Measurements from ENCODE around the gene PARD6B.
A peak's percentile ranks its signal among the peaks of the same experiment; 100 is the strongest.

PARD6B gene

GRCh38 chr20:50723672-50724071, 7.7 kb upstream of the PARD6B start:
- intact Hi-C loops (cut with DNase I): no loop called here

GRCh38 chr20:50724112-50724725, 7.2 kb upstream of the PARD6B start:
- intact Hi-C loops (cut with DNase I): no loop called here
- no peak for DNase-seq

More at GRCh38 chr20:50723672-50724071, 7.7 kb upstream of the PARD6B start:
- DNase-seq: no peak

- peak in 8 of 10 donors; percentile 32 to 94 (median 68) for DNase-seq
- intact Hi-C loops (cut with DNase I): no loop called here
Measured at GRCh38 chr20:50724851-50725723, 6.3 kb upstream of the PARD6B start.

DNA sequence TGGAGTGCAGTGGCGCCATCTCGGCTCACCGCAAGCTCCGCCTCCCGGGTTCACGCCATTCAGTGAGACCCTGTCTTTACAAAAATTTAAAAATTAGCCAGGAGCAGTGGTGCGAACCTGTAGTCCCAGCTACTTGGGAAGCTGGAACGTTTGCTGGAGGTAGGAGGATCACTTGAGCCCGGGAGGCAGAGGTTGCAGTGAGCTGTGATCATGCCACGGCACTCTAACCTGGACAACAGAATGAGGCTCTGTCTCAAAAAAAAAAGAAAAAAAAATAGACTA, 5.7 kb upstream of the PARD6B start:
- intact Hi-C loops (cut with DNase I): no loop called here
- no peak for DNase-seq

DNA sequence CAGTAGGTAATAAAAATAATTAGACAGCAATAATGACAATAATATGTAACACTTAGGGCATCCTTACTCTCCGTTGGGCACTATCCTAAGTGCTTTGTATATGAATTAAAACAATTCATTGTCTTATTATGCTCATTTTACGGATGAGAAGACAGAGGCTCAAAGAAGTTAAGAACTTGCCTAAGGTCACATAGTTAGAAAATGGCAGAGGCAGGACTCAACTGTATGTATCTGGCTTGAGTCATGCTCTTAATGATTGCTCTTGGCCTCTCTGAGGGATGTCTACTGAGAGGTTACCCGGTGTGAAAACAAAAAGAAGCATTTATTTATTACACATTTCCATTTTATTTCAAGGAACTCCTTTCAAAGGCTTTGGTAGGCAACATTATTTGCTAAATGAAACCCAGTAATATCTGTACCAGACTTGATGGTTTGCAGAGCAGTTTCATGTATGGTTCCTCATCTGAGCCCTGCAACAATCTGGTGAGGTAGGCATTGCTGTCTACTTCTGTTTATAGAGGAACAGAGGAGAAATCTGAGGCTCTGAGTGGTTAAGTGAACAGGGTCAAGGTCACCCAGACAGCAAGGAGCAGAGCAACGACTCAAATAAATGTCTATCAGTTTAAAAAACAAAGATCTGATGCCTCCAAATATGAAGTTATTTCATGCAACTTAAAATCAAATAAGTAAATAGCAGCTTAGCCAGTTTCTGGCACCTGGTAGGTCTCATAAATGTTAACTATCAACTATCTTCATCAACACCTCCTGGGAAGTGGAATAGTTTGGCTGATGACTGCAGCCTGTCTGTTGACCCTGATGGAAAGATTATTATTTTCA, 4.2 kb upstream of the PARD6B start:
- intact Hi-C loops (cut with DNase I): no loop called here
- no peak for DNase-seq

GRCh38 chr20:50727792-50728485, 3.4 kb upstream of the PARD6B start:
- intact Hi-C loops (cut with DNase I): no loop called here
- DNase-seq: no peak

DNA sequence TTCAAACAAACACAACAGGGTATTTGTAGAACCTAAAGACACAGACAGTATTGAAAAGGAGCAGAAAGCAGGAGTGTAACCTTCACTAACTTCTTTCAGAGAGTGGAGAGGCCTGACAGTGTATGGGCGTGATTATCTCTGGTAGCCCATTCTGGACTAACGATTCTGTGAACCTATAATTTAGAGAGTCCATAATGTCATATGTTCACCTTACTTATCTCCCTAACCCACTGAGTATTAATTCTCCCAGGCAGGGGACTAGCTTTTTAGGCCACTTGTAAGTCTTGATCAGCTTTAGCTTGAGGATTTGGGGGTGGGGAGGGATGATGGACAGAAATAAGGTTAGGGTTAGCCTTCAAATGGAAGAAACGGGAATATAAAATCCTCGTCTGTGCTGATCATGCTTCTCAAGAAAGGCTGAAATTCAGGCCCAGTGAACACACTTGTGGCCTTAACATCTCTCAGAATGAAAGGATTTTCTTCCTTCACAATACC, 2.8 kb upstream of the PARD6B start:
- no peak for DNase-seq
- intact Hi-C loops (cut with DNase I): no loop called here

DNA sequence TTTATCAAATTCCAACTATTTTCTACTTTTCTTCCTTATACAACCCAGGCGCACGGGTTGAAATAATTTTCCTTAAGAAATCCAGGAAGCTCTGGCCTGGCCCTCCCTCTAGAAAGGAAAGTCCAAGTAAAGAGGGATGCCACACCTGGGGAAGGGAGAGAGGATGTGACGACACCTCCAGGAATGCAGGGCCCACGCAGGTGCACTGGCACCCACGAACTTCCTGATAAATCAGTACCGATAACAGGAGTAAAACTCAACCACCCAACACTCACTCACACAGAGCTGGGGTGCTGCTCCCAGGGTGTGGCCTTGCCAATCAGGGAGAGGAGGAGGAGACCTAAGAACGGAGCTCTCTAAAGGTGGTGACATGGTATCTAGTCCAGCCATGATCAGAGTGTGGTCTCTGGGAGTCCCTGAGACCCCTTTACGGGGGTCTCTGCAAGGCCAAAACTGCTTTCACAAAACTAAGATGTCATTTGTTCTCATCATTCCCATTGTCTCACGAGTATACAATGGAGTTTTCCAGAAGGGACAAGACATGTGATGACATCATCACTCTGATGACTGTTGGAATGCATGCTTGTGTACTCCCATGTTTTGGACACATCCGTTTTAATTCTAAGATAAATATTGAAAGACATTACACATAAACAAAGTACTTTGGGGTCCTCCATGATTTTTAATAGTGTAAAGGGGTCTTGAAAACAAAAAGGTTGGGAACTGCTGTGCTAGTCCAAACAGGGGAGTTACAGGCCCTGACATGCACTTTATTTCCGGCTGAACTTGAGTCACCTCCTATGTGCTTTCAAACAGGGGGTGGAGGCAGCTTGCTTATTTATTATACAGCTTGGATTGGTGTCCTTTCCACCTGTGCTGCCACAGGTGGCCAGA, 2.2 kb upstream of the PARD6B start:
- no peak for DNase-seq
- intact Hi-C loops (cut with DNase I): no loop called here

DNA sequence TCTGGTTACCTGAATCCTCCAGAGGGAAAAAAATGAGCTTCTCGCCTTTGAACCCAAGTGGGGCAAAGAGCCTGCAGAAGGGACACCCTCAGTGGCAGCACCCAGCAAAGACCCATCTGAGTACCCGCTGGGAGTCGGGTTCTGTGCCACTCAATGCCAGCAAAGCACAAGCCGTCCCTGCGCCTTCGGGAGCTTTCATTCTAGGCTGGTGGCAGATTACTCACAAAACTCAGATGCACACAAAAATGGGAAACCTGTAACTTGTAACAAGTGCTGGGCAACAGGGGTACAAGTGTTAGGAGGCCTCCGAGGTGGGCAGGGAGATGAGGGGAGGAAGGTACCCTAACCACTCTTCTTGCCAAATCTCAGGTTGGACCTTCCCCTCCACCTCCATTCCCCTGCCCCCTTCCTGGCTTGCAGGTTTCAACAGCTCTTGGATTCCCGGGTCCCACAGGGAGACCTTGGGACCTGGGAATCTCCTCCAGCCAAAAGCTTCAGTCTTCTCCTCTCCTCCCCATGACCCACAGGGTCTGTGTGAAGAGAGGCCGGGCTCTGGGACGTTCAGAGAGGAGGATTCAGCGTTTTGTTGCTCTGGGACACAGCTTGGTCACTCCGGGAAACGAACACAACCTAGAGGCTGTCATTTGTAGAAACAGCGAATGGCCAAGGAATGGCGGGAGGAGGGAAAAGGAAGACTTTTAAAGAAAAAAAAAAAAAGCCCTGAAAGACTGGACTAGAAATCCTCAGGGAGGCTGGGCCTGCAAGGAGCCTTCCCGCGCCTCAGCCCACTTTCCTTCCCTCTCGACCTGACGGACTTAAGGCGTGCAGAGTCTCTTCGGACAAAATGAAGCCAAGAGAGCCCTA, 1.2 kb upstream of the PARD6B start:
- intact Hi-C loops (cut with DNase I): loop anchor here (2.0 kb wide), 1 partner anchor 219 kb away; the partner anchor contains the start of gene PTPN1
- DNase-seq: no peak

DNA sequence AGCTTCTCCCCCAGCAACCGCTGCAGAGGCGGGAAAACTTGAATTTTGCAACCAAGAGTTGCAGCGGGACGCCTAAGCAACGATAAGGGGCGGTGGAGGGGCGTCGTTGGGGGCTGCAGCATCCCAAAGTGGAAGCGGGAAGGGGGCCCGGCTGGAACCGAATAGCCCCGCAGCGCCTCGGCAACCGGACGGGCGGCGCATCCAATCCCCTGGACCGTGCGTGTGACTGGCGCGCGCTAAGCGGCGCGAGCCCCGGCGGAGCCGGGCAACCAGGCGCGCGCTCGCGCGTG, 670 bp upstream of the PARD6B start:
- intact Hi-C loops (cut with DNase I): loop anchor here (2.0 kb wide), 1 partner anchor 220 kb away; the partner anchor contains the start of gene PTPN1
- DNase-seq: peak in 1 of 10 donors; percentile 18

- intact Hi-C loops (cut with DNase I): loop anchor here (2.0 kb wide), 1 partner anchor 221 kb away; the partner anchor contains the start of gene PTPN1
- no peak for DNase-seq
Measured at GRCh38 chr20:50731930-50732690, 730 bp downstream of the PARD6B start.

DNA sequence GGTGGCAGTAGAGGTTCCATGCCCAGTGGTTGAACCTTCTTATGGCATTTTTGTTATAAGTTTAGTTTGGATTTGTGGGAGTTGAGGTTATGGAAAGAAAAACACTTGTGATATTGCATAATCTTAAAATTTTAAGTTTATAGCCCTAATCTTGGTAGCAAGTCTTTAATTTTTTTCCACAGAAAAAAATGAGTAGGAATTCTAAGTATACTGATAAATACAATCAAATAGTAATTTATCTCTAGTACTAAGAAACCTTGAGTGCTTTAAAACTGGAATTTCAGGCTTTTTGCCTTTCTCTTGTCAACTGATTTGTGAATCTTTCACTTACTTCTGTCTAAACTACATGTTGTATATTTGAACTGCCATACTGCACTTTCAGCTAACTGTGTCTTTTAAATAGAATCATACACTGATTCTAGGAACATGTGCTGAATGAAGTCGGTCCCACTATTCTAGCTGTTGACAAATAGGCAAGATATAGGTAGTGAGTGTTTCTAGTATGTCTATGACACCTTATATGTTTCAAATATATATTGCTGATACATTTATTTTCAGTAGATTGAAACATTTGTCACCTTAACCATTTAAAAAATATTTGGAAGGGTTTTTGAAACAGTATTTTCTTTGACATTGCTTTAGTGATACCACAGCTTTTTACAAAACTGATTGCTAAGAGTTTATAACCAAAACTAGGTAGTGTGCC, 2.4 kb downstream of the PARD6B start:
- intact Hi-C loops (cut with DNase I): no loop called here

DNA sequence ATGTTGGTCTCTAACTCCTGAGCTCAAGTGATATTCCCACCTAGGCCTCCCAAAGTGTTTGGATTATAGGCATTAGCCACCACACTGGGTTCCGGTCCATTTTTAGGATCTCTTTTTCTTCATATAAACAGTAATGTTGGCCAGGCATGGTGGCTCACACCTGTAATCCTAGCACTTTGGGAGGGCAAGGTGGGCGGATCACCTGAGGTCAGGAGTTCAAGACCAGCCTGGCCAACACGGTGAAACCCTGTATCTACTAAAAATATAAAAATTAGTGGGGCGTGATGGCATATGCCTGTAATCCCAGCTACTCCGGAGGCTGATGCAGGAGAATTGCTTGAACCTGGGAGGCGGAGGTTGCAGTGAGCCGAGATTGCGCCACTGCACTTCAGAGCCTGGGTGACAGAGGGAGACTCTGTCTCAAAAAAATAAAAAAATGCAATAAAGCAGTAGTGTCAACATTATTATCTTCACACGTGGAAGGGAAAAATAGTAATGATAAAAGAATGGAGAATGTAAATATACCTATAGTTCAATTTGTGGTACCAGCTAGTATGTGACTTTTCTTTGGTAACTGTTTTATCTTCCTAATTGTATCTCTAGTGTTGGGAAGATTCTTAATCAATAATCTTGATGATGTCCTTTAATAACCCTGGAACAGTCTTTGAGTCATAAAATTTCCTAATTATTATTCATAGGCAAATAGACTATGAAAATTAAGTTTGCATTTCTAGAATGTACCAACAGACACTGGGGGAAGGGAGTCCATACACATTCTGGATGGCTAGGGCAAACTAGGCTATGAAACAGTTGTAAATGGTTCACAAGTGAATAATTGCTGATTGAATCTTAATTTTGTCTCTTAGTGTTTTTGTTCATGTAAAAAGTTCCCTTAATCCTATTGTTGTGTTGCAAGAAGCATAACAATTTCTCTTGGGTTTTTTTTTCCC, 3.6 kb downstream of the PARD6B start:
- no peak for DNase-seq
- intact Hi-C loops (cut with DNase I): no loop called here

More for the DNA sequence above, 2.4 kb downstream of the PARD6B start:
- DNase-seq: no peak

DNA sequence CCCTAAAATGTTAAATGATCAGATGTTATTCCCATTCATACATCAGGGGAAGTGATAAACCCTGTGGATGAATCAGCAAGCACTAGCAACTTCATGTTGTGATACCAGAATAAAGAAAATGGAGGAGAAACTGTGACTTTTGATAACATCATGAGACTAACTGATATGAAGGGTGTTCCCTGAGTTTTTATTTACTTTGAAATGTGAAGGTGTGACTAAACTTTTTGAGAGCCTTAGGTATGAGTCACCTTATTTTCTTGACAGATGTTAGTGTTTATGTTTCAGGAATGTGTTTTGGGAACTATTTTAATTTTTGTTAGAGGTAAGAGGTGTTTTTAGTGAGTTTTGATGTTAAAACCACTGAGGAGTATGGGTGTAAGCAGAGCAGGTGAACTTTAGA, 4.4 kb downstream of the PARD6B start:
- intact Hi-C loops (cut with DNase I): no loop called here
- DNase-seq: no peak

GRCh38 chr20:50737352-50737751, 6.0 kb downstream of the PARD6B start:
- DNase-seq: no peak
- intact Hi-C loops (cut with DNase I): no loop called here

DNA sequence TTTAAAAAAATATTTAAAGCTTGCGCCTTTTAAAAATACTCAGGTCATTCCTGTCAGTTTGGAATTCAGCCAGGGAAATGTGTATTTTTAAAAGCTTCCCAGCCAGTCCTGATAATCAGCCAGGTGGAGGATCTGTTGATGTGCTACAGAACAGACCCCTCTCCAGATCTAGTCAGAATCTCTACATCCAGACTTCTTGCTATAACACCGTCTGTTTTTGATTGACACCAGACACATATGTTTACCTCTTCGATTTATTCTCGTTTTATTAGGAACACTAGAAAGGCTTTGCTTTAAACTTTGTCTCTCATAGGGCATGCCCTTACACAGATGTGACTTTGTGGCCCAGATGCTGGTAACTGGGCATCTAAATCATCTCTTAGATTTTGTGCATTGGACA, 11.7 kb downstream of the PARD6B start:
- DNase-seq: no peak
- intact Hi-C loops (cut with DNase I): loop anchor here (10.0 kb wide), 3 partner anchors 78 to 548 kb away; partner anchors contain the start of gene CEBPB

Measured in posterior cingulate gyrus (tissue), 11 donors.